ENCODE results near the gene TOR4A.

TOR4A gene

DNA sequence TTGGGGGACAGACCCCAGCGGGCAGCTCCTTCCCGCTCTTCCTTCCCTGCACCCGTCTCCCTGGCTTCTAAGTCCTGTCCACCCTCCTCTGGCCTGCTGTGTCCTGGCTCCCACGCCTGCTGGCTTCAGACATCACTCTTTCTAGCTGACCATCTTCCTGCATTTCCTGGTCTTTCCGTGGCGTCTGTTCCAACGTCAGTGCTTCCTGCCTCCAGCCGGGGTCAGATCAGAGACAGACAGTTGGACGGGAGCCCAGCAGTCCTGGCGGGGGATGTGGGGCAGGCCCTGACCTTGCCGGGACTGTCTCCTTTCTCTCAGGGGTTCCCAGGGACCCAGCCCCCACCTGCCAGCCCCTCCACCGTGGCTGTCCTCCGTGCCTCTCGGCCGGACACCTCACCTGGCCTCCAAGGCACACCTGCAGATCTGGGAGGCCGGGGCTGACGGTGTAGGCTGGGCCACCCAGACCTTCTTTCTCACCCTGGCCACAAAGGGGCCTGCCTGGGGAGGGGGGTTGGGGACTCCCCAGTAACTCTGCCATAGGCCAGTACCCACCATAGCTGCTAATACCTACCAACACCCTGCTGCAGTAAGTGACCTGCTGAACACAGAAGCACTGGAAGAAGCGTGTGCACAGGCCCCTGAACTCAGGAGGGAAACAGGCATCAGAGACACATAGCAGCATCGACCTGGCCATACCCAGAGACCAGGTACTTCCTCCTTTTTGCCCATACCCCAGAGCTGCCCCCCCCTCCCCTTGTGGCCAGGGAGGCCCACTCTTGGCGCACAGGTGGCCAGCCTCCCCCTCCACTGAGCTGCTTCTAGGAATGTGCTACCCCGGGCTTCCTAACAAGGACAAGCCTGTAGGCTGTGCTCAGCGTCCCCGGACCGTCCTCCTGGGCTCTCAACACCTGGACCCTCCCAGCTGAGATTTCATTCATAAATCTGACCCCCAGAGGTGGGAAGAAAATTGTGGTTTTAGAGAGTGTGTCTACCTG lies 19.4 kb downstream of the TOR4A start:
- FAIRE-seq, result no peak

DNA sequence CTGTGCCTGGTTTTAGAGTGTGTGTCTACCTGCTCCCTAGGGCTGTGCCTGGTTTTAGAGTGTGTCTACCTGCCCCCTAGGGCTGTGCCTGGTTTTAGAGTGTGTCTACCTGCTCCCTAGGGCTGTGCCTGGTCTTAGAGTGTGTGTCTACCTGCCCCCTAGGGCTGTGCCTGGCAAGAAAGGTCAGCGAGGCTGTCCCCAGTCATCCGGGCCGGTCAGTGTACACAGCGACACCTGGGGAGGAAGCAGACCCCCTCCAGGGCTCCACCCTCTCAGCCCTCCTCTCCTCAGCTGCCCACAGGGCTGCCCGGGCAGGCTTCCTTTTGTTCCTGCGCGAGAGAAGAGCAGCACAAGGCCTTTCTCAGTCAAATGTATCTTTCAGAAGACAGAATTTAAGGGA lies 20.4 kb downstream of the TOR4A start:
- no peak for FAIRE-seq

DNA sequence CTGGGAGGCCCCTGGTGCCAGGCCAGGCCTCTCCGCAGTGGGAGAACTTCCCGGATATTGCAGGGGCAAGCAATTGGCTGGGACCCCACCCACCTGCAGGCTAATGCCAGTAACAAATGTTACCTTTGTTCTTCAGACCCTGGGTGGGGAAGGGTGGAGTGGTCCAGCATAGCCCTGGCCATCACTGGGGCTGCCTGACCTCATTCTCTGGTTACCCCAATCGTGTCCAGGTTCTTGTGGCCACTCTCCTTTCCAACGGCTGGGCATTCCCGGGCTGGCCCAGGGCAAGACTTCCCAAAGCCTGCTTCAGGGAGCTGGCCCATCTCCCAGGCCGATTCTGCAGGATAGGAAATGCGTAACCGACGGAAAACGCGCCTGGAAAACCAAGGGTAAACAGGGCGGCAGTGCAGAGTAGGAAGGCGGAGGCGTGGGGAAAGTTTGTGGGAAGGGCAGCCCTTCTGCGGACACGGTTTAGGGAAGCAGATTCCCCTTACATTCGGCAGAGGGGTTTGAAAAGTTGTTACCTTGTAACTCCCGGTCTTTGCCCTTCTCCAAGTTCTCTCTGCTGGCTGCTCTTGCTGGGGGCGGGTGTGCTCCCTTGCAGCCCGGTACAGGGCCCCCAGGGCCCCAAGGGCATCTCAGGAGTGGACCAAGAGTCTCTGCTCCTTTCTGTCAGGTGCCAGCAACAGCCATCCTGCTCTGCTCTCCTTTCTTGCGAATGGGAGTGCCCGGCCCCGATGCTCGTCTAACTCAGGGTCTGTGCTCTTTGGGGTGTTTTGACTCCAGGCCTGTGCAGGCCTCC lies 21.1 kb downstream of the TOR4A start:
- no peak for FAIRE-seq

DNA sequence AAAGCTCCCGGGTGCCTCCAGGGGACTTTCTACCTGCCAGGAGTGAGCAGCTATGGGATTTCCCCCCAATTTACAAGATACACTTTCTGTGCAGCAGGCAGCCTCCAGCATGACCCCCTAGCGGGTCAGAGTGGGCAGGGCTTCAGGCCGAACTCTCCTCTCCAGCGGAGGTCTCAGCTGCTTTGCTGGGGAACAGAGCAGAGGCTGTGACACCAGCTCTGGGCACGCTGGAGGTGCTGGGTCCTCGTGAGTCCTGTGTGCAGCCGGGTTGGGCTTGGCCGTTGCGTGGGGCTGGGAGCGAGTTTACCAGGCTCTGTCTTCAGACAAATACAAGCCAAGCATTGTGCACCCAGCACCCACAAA lies 21.7 kb downstream of the TOR4A start:
- no peak for FAIRE-seq

DNA sequence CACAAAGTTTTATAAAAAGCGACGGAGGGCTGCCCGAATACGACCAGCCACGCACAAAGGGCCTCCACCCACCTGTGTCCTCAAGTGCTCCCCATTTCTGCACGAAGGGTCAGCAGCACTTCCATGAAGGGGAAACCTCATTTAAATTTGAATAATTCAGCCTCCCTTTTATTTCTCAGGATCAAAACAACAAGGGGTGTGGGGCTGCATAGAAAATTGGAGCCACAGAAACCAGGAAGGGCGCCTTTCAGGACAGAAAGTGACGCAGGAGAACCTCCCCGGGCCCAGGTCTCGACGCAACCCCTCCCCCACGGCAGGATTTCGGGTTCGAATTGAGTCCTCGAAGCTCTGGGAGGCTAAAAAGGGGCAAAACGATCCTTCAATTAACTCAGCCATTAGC lies 22.4 kb downstream of the TOR4A start:
- FAIRE-seq, result no peak

DNA sequence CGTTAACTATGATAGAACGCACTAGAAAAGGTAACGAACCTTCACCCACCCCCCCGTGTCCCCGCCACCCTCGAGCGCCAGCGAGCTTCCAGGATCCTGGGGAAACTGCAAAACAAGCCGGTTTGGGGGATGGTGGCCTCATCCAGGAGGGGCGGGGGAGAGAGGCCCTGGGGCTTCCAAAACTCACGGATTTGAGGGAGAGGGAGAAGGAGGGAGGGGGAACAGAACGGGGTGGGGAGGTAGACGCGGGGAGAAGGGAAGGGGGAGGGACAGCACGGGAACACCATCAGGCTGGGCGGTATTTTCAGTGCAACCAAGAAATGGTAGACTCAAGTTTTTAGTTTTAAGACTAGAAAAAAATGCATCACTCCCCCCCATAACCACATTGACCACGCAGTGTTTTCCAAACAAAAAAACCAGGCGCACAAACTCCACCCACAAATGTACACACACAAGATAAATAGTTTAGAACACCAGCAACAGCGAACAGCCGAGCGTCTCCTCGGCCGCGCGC lies 23.1 kb downstream of the TOR4A start:
- no peak for FAIRE-seq

DNA sequence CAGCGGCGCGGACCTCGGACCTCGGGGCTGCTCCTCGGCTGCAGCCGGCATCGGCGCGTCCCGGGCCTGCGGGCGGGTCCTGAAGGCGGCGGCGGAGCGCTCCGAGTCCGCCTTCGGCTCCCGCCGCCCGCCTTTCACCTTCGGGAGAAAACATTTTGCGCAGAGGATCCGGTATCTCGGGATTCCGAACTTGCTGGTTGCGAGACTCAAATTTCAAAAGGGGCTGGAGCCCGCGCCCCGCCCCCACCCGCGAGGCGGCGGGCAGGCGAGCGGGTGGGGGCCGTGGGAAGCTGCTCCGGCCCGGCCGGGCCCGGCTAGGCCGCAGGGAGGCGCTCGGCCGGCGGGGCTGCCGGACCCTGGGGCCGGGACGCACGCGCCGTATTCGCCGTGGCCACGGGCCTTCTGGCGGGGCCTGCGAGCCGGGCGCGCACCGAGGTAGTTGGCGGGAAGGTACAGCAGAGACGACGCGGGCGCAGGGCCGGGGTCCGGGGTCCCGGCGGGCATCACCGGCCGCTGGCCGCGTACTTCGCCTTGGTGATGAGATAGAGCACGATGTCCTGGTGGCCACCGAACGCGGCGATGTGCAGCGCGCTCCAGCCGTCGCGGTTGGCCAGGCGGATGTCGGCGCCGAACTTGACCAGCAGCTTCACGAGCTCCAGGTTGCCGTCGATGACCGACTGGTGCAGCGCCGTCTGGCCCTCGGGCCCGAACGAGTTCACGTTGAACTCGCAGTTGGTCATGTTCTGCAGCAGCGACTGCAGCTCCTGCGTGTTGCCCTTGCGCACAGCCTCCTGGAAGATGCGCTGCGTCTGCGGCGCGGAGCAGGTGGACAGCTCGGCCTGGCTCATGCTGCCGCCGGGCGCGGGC lies 23.8 kb downstream of the TOR4A start:
- FAIRE-seq, result no peak

DNA sequence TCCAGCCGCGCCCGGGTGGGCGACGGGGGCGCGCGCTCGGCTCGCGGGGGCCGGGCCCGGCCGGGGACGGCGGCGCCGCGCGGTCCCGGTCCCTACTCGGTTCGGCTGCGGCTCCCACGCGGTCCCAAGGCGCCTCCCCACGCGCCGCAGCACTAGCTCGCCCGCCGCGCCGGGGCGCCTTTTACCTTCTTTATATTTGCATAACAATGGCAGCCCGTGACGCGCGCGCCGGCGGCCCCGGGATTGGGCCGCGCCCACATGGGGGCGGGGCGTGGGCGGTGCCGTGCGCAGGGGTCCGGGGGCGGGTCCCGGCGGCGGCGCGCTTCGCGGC lies 24.6 kb downstream of the TOR4A start, which contains the start of gene NRARP:
Gene NRARP (minus strand): TSS at position 154 of the 331 bp plus-strand sequence. CDS start 343 bp downstream, outside the sequence.
- no peak for FAIRE-seq

DNA sequence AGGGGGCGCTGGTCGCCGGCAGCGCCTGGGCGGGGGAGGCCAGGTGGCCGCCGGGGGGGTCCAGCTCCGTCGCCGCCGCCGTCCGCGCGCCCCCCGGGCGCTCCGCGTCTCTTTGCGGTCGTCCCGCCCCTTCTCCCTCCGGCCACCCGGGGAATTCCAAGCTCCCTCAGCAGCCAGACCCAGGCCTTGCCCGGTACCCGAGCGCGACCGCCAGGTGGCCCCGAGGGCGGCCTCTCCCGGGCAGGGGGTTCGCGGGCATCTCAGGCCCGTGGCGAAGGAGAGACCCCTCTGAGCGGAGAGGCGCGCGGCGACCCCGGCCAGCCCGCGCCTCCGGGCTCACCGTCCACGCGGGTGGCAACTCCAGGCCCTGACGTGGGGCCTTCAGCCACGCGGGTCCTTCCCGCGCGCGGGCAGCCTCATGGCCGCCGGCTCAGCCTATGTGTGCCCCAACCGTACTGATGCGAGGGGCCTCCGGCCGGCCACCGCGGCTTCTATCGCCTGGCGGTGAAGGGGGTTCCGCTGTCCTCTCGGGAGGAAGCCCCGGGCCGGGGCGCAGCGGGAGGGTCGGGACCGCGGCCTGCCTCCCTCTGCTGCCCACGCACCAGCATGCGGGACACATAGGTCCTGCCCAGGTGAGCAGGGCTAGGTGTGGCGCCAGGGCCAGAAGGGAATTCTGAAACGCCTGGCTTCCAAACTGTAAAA lies 25.1 kb downstream of the TOR4A start:
- FAIRE-seq, result no peak

DNA sequence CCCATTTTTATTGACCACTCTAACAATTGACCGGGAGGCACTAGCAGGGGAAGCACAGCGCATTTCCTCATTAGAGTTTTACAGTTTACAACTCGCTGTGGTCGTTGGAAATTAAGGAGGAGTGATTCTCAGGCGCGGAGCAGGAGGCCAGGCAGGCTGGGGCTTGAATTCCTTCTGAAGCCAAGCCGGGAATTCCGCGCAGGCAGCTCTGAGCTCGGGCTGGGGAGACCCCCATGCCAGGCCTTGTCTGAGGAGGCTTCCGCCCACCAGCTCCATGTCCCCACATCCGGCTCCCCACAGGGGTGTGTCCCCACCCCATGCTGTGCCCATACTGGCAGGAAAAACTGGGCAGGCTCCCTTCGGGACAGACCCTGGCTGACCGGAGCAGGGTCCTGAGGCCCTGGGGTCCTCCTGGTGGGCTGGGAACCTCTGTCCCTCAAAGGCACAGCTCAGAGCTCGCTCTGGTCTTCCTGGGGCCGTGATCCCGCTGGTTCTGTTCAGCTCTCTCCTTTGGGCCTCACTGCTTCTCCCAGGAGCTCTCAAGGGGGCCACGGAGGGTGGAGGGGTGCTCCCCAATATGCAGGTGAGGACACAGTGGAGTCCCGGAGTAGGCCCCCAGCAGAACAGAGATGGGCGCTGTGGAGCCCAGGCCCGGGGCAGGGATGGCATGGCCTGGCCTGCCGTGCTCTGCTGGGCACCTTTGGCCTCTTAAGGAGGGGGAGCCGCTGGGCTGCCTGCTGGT lies 25.8 kb downstream of the TOR4A start:
- FAIRE-seq, result no peak

DNA sequence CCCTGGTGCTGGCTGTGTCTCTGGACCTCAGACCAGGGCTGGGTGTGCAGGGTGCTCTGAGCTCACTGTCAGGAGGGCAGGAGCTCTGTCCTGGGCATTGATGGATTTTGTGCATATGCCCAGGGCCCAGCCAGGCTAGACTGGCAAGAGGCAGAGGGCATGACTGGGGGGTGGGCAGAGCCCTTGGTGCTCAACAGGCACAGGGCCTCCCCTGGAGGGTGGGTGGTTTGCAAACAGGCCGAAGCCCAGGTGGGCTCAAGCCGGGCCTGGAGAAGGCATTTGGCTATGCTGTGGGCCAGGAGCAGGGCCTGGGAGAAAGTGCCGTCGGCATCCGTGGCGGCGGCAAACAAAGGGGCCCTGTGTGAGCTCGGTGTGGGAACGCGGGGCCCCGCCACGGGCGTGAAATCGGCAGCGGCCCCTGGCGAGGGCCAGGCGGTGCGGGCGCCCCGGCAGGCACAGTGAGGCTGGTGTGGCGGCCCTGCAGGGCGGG lies 26.4 kb downstream of the TOR4A start:
- no peak for FAIRE-seq

DNA sequence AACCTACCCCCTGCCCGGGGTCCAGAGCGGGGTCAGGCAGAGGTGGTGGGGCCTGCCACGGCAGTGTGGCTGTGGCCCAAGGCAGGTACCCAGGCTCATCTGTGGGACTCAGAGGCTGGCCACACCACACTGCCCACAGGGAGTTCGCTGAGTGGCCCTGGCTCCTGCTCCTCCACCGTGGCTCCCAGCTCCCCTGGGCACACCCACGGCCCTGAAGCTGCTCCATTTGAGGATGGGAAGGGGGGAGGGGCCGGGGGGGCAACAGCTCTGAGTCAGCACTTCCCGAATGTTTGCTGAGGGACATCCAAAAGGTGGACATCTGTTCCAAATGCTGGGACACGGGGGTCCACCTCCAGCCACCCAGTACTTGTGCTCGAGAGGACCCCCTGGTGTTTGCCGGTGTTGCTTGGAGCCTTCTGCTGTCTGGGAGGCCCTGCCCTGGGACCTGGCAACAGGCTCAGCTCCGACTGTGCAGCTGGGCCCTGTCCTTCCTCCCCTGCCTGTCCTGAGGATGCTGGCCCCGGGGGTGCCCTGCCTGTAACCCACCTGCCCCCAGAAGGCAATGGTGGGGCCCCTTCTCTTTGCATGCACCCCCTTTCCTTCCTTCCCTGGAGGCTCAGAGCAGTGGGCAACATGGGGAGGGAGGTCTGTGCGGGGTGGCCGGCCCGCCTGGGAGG lies 27.0 kb downstream of the TOR4A start:
- no peak for FAIRE-seq

DNA sequence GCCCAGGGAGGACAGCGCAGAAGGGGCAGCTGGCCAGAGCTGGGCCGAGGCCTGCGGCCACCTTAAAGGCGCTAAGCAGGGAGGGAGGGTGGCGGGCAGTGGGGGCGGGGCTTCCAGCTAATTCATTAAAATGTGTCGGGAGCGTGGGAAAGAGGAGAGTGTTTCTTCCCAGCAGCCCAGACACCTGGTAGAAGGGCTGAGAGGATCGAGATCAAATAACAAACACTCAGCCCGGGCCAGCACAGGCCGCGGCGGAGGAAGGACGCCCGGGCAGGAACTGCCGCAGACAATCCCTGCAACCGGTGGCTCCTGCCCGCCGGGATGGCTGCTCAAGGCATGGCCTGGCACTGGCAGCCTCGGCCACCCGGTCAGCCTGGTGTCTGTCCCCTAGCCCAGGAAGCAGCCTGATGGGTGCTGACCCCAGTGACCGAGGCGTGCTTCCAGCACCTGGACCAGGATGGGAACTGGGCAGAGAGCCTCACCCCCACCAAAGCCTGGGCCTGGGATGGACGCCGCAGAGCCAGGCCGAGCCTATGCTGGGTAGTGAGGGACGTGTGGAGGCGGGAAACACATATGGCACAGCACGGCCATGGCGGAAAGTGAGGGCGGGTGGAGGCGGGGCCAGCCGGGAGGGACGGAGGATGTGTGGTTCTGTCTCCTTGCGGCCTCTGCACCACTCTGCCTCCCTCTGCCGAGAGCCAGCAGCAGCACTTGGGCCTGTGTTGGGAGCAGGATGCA lies 27.7 kb downstream of the TOR4A start:
- FAIRE-seq, result no peak

DNA sequence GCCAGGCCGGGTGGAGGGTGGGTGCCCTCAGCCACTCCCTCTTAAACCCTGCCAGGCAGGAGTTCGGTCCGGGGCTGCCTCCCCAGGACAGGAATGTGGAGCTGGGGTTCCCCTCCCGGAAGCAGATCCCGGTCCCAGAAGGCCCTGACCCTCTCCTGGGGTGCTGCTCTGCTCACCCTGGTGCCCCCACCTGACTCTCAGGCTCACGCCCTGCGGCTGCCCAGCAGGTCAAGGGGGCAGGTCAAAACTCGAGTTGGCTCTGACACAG lies 28.2 kb downstream of the TOR4A start:
- FAIRE-seq, result no peak

DNA sequence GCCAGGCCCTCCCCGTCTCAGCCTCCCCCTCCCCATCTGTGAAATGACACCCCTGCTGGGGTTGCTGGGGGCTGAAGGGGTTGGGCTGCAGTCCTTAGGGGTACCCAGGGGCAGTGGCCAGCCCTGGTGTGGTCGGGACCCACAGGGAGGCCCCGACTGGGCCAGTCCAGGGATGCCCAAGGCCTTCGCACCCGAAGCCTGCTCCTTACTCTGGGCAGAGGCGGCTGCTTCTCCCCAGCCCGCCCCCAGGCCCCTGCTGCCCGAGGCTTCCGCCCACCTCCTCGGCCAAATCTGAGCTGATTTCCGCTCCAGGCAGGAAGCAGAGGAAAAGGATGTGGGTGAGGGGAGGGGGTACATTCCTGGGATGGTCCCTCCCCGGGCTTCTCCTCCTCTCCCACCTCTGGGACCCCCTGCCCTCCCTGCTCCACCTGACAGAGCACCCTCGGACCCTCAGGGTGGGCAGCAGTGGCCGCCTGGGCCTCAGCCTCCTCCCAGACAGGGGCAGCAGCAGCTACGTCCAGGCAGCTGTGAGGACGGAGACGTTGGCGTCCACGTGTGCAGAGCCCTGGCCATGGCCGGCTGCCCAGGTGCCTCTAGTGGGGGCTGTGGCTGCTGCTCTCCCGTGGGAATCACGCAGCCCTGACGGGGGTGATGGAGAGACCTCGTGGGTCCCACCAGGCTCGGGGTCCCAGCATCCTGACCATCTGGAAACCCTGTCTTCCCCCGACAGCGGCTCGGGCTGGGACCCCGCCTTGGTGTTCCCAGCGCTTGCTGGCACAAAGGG lies 28.7 kb downstream of the TOR4A start:
- no peak for FAIRE-seq

DNA sequence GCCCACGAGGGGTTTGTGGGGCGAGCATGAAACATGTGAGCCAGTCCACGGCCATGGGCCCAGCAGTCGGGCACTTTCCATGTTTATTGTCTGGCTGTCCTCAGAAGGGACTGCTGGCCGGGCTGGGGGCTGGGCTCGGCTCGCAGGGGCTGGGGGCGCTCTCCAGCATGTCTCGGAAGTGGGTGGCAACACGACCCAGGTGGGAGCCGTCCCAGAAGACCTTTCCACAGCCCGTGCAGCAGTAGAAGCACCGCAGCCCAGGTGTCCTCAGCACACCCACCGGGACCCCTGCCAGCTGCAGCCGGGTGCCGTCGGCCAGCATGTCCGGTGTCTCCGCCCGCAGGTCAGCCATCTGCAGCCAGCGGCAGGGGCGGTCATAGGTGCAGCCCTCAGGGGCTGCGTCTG lies 29.3 kb downstream of the TOR4A start:
- no peak for FAIRE-seq

DNA sequence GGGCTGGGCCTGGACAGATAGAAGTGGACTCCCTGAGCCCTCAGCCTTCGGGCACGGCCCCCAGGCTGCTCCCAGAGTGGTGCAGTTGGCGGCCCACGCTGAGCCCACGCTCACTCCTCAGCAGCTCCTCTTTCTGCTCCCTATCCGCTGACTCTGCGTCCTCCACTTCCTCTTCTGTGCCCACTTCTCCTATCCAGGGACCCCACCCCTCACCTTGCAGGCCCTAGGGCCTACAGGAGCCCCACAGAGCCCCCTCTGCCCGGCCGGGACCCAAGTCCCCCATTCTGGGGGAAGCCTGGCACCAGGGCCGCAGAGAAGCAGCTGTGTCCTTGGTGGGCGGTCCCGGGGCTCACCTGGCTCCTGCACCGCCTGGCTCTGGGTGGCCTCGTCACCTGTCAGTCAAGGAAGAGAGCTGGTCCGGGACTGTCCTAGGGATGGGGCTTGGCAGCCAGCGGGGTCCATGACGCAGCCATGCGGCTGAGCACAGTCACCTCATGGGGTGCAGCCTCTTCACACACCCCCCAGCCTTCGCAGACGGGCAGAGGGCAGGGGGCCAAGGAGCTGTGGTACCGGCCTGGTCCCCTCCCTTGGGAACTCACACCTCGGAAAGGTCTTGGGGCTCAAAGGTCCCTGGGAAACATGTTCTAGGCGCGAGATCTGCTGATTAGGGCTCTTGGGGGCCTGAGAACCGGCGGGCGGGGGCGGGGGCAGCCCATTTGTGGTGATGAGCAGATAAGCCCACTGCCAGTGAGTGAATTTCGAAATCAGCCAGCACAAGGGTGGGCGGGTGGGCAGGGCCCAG lies 29.9 kb downstream of the TOR4A start:
- FAIRE-seq, result no peak

DNA sequence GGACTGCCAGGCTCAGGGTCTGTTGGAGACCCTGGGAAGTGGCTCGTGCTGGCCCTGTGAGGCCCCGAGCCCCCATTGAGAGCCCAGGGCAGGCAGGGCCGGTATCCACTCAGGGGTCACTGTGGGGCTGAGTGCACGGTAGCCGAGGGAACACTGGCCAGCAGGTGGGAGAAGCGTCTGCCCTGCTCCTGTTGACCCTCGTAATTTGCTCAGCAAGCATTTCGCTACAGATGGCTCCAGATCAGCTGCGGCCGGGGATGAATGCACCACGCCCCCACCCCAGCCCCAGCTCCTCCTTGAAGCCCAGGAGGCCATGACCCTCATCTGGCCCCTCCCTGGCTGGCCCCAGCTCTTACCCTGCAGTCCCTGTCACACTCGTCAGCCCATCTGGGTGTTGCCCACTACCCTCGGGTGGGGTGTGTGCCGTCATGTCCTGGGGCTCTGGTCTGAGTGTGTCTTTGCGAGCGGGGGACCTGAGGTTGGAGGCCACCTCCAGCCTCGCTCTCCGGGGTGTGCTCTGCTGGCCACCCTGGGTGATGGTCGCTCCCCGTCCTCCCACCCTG lies 30.6 kb downstream of the TOR4A start:
- FAIRE-seq, result no peak
